Breast epithelium (tissue), 3 donors: ENCODE measurements around the gene FAM217B. TPM values are rescaled to one million over a fixed set of nuclear protein-coding genes. Genes with fewer than 3 reads are reported as not detected.

Source experiments
- total RNA-seq, 3 donors: library from RNA; depleted of rRNA; stranded (reverse); fragments of >200 nt; gene quantifications; one replicate each; pipeline ENCODE4 v1.1.0, GENCODE V29; 2016

The FAM217B gene
- total RNA-seq, 3 donors from 2014 or later: 9.2 to 15.2 (median 13.4) TPM

Other genes starting within 250 kb of the FAM217B start
- gene SYCP2, start 6.8 kb upstream of the FAM217B start, total RNA-seq: 10 to 100 TPM in 2 of 3 donors, 1 to 10 TPM in 1; 4.5 to 30.1 (median 12.5) TPM
- gene PPP1R3D, start 84 bp upstream of the FAM217B start, total RNA-seq: 10 to 100 TPM in 1 of 3 donors, 1 to 10 TPM in 2; 8.2 to 11.1 (median 9.5) TPM
- 1 to 10 TPM; 1.6 to 3.1 (median 2.1) TPM for gene CDH26, start 18.0 kb downstream of the FAM217B start, total RNA-seq